Osteocyte (in vitro differentiated cells): ENCODE results near the gene ZBTB48. TPM values are rescaled to one million over a fixed set of nuclear protein-coding genes. Genes with fewer than 3 reads are reported as not detected.

Source experiments
- DNase-seq: peaks from one replicate; pipeline ENCODE4 v3.0.0; 2021; ENCODE audit warnings: mixed read lengths; ENCODE audit not compliant: unreplicated experiment; ENCODE audit errors: extremely low spot score
- H3K27ac Mint-ChIP-seq: one replicate; pipeline ENCODE4 v1.8.0; 2021; ENCODE audit warnings: mild to moderate bottlenecking, mixed read lengths; ENCODE audit not compliant: unreplicated experiment
- H3K27me3 Mint-ChIP-seq: one replicate; pipeline ENCODE4 v1.8.0; 2021; ENCODE audit warnings: mixed read lengths; ENCODE audit not compliant: unreplicated experiment
- H3K36me3 Mint-ChIP-seq: one replicate; pipeline ENCODE4 v1.8.0; 2021; ENCODE audit warnings: mixed read lengths; ENCODE audit not compliant: unreplicated experiment
- H3K4me1 Mint-ChIP-seq: one replicate; pipeline ENCODE4 v1.8.0; 2021; ENCODE audit warnings: mixed read lengths; ENCODE audit not compliant: unreplicated experiment
- H3K4me3 Mint-ChIP-seq: one replicate; pipeline ENCODE4 v1.8.0; 2021; ENCODE audit warnings: mild to moderate bottlenecking, moderate library complexity, mixed read lengths; ENCODE audit not compliant: unreplicated experiment
- H3K9me3 Mint-ChIP-seq: one replicate; pipeline ENCODE4 v1.8.0; 2021; ENCODE audit warnings: mixed read lengths; ENCODE audit not compliant: unreplicated experiment
- total RNA-seq: library from RNA; stranded (reverse); gene quantifications from 2 replicates; pipeline ENCODE4 v1.2.1, GENCODE V29; 2021
- TF ChIP-seq, protein P1 (sequence below): fragments of 200-600 bp; sonication (generic); IDR thresholded peaks from 2 replicates; pipeline ENCODE4 v1.5.0; 2021; ENCODE audit warnings: antibody characterized with exemption, mild to moderate bottlenecking, moderate library complexity

The ZBTB48 gene
- total RNA-seq, 1 donor from 2014 or later, result 28.8 TPM

DNA sequence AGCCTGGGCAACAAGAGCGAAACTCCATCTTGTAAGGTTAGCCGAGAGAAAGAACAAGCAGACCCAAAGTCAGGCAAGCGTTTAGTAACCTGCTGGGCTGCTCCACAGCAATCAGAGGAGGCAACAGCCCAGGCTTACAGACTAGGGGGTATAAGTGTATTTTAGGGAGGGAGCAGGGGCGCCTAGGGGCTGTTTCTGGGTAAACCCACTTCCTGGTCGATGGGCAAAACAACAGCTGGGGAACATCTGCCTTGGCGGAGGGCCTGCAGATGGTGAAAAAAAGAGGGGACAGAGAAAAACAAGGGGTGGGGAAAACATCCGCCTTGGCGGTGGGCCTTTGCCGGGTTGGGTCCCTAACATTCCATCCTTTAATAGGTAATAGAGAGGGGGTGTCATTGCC lies 19.5 kb upstream of the ZBTB48 start:
- DNase-seq, result no peak
- Mint-ChIP-seq H3K27ac (no peak overlapping the region), H3K9me3 (no peaks in the 10 kb centered on the region), H3K27me3 (peaks cover 7% of the 10 kb centered on the region), H3K4me3 (no peak overlapping the region), H3K36me3 (no peaks in the 10 kb centered on the region), H3K4me1 (no peaks in the 10 kb centered on the region)
- TF ChIP-seq, protein P1, sequence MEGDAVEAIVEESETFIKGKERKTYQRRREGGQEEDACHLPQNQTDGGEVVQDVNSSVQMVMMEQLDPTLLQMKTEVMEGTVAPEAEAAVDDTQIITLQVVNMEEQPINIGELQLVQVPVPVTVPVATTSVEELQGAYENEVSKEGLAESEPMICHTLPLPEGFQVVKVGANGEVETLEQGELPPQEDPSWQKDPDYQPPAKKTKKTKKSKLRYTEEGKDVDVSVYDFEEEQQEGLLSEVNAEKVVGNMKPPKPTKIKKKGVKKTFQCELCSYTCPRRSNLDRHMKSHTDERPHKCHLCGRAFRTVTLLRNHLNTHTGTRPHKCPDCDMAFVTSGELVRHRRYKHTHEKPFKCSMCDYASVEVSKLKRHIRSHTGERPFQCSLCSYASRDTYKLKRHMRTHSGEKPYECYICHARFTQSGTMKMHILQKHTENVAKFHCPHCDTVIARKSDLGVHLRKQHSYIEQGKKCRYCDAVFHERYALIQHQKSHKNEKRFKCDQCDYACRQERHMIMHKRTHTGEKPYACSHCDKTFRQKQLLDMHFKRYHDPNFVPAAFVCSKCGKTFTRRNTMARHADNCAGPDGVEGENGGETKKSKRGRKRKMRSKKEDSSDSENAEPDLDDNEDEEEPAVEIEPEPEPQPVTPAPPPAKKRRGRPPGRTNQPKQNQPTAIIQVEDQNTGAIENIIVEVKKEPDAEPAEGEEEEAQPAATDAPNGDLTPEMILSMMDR, result no peak

DNA sequence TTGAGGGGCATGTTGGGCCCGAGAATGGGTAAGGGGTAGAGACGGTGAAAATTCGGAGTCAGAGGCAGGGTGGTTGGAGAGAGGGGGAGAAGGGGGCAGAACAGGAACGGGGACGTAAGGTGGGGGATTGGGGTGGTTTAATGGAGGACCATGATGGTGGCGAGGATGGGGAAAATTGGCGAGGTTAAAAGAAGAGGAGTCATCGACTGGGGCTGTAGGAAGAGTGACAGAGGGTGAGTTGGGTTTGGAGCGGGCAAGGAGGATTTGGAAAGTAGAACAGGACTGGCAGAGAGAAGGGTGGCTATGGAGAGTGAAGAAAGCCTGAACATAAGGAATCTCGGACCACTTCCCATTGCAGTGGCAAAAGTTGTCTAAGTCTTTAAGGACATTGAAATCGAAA lies 10.8 kb upstream of the ZBTB48 start:
- H3K27me3 Mint-ChIP-seq, result peaks cover 40% of the 10 kb centered on the region
- no peak overlapping the region for H3K4me3 Mint-ChIP-seq
- TF ChIP-seq, protein P1, result no peak
- no peak overlapping the region for H3K27ac Mint-ChIP-seq
- H3K9me3 Mint-ChIP-seq, result no peaks in the 10 kb centered on the region
- no peaks in the 10 kb centered on the region for H3K36me3 Mint-ChIP-seq
- DNase-seq, result no peak
- no peaks in the 10 kb centered on the region for H3K4me1 Mint-ChIP-seq

DNA sequence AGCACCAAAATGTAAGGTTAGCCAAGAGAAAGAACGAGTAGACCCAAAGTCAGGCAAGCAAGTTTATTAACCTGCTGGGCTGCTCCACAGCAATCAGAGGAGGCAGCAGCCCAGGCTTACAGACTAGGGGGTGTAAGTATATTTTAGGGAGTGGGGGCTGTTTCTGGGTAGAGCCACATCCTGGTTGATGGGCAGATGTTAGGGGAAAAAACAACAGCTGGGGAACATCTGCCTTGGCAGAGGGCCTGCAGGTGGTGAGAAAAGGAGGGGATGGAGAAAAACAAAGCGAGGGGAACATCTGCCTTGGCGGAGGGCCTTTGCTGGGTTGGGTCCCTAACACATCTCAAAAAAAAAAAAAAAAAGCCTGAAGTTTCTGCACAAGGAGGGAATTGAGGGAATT lies 9.7 kb upstream of the ZBTB48 start:
- H3K9me3 Mint-ChIP-seq, result no peaks in the 10 kb centered on the region
- no peak overlapping the region for H3K27ac Mint-ChIP-seq
- TF ChIP-seq, protein P1, result no peak
- H3K4me1 Mint-ChIP-seq, result no peaks in the 10 kb centered on the region
- H3K36me3 Mint-ChIP-seq, result no peaks in the 10 kb centered on the region
- no peak overlapping the region for H3K4me3 Mint-ChIP-seq
- DNase-seq, result no peak
- H3K27me3 Mint-ChIP-seq, result peaks cover 40% of the 10 kb centered on the region

DNA sequence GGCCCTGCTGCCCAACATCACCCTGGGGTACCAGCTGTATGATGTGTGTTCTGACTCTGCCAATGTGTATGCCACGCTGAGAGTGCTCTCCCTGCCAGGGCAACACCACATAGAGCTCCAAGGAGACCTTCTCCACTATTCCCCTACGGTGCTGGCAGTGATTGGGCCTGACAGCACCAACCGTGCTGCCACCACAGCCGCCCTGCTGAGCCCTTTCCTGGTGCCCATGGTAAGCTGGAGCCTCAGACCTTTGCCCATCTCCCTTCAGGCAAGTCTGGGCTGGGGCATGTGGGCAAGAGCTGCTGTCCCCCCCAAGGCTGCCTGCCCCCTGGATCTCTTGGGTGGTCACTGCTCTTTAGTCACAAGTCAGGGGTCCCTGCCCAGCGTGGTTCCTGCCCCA lies 8.8 kb upstream of the ZBTB48 start:
- no peaks in the 10 kb centered on the region for H3K9me3 Mint-ChIP-seq
- DNase-seq, result no peak
- TF ChIP-seq, protein P1, result no peak
- H3K4me1 Mint-ChIP-seq, result no peaks in the 10 kb centered on the region
- no peak overlapping the region for H3K27ac Mint-ChIP-seq
- H3K36me3 Mint-ChIP-seq, result no peaks in the 10 kb centered on the region
- H3K27me3 Mint-ChIP-seq, result peaks cover 40% of the 10 kb centered on the region
- no peak overlapping the region for H3K4me3 Mint-ChIP-seq

DNA sequence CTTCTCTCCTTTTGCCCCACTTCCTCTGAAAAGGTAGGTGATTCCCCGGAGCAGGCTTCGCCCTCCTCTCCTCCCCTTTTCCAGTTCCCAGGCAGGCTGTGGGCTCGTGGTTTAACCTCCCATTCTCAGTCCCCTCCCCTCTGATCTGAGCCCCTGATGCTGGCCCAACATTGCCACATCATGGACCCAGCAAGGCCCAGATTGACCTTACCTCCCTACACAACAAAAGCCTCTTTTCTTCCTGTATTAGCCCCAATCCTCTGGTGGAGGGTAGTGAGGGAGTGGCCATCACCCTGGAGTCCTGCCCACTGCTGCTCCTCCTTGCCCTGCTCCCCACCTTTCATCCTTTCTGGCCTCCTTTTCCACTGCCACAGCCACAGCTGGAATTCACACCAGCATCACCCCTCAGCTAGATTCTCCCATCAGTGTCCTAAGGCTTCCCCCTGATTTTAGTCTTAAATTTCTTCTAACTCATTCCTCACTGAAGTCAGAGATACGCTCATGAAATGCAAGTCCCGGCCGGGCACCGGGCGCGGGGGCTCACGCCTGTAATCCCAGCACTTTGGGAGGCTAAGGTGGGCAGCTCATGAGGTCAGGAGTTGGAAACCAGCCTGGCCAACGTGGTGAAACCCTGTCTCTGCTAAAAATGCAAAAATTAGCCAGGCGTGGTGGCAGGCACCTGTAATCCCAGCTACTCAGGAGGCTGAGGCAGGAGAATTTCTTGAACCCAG lies 7.0 kb upstream of the ZBTB48 start:
- TF ChIP-seq, protein P1, result no peak
- no peak for DNase-seq
- Mint-ChIP-seq H3K4me3 (no peak overlapping the region), H3K27ac (no peak overlapping the region), H3K27me3 (peaks cover 39% of the 10 kb centered on the region), H3K4me1 (no peaks in the 10 kb centered on the region), H3K36me3 (no peaks in the 10 kb centered on the region), H3K9me3 (no peaks in the 10 kb centered on the region)
